HG03196 (cell line): ENCODE measurements around the gene IGFBP3.

ENCODE experiments used
- ATAC-seq: cut with Tn5 transposase; IDR thresholded peaks from one replicate; pipeline ENCODE4 v1.9.1; 2021; ENCODE audit not compliant: unreplicated experiment

The IGFBP3 gene

DNA sequence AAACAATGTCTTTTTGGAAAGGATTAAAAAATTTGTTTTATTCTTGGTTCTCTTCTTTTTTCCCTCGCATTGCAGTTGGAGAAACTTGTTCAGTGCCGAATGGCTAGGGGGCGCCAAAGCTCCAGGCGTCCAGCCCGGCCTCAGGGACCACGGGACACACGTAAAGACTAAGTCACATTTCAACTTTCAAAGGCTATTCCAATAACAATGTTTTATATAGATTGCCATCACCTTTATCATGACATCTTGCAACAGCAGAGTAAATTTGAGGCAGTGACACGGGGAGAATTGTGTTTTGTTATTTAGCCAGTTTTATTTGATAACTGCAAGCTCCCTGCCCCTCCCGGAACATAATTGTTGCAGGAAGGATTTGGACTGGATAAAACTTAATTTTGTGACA is 2.2 kb upstream of the IGFBP3 start:
- ATAC-seq: no peak

DNA sequence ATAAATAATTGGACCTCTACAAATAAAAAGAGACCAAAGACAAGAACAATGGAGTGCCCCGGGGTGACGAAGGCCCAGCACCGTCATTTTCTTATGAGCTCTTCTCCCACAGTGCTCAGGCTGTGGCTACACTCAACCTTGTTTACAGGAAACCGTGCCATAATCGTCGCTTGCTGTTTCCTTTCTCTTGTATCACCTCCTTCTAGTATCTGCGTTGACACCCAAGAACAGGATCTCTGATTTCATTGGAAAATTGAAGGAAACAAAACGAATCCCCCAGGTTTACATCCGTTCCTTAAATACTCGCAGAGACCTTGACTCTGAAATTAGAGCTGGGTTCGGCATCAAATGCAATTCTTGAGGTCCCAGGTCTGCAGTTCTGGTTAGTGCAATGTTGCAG is 1.7 kb upstream of the IGFBP3 start:
- ATAC-seq: no peak

GRCh38 chr7:45921699-45922519 is 837 bp upstream of the IGFBP3 start:
- no peak for ATAC-seq

DNA sequence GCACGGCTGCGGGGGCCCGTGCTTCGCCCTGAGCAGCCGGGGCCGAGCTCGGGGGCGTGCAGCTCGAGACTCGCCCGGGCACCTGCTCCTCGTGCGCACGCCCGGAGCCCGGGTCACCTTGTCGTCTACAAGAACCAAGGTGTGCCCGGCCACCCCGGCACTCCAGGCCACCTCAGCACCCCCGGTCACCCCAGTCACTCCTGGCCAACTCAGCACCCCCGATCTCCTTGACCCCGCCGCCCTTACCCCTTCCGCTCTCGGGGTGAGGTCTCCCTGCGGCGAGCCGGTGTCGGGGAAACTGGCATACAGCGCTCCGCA is 268 bp upstream of the IGFBP3 start:
- no peak for ATAC-seq

DNA sequence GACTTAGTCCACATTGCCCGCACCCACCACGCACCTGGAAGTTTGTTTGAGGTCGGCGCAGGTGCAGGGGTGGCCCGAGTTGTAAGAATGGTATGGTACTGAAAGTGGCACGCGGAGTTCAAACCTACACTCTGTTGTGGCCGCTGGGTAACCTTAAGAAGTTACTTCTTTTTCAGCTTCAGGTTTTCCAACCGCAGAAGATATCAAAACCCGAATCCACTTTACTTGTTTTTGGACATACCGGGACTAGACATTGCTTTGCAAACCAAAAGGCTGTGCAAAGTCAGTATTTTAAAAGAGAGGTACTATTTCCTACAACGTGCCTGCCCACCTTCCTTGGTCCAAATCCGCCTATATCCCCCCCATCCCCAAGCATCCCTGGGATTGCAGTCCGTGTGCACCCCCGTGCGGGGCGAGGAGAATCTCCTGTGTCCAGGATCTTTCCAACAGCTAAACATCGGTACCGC is 1.0 kb downstream of the IGFBP3 start:
- no peak for ATAC-seq

DNA sequence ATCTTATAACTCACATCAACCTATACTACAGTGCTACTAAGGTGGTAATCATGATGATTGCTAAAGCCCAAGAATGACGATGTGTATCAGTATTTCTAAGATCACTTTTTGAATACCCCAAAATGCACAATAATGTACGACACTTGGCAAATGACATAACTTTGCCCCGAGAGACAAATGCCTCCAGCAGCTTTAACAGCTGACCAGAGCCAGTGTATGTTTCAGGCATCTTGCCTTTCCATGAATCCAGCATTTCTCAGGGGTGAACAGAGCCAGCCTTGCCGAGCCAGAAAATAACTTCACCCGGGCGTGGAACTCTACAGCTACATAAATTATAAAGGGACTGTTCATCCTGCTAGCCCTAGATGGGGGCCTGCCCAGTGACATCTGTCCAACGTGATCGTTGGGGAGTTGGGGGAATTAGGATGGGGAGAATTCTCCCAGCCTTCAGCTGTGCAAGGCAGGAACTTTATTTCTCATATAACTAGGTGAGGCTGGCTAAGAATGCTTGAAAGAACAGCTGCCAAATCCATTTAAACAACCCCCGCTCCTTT is 1.8 kb downstream of the IGFBP3 start:
- ATAC-seq: no peak

DNA sequence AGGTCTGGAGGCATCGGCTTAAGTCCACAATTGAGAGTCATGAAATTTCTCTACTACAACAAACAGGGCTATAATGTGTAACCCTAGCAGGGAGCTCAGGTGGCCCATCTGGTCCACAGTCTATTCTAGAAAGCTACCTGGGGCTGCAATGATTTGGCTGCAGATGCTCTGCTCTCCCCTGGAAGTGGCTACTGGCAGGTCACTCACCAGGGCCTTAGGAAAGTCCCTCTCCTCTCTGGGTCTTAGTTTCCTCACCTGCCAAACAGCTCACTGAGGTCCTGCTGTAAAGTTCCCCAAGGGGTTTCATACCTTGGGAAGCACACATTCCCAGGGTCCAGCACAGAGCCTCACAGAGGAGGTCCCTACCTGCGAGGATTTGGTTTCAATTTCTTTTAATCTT is 2.5 kb downstream of the IGFBP3 start:
- ATAC-seq: no peak

DNA sequence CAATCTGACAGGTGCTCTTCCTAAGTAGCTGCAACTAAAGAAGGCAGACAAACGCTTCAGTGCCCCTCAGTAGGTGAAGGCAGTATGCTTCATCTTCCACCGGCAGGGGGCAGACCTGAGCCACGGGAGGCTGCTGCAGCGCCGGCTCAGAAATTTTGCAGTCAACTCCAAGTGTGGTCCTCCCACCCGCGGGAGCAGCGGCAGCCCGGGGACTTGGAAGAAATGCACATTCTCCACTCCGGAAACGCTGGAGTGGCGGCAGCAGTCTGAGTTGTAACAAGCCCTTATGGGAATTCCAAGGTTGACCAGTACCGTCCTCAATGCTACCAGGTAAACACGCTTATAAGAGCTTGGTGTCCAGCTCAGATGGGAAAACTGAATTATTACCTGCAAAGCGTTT is 3.4 kb downstream of the IGFBP3 start:
- ATAC-seq: peak; percentile 69

GRCh38 chr7:45917064-45917463 is 4.0 kb downstream of the IGFBP3 start:
- no peak for ATAC-seq

DNA sequence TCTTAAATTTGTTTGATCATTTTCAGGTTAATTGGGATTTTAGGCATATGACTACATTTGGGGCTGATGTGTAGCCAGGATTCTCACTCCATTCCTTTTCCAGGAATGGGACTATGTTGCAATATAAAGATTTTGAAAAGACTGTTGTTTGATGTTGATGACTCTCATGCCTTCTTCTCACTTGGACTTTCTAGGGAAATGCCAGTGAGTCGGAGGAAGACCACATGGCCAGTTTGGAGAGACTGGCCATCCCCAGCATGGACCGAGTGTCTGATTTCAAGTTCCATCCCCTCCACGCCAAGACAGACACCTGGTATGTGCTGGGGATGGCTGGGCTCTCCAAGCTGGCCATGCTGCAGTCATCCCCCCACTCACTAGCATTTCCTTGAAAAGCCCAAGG is 5.5 kb downstream of the IGFBP3 start:
- no peak for ATAC-seq

GRCh38 chr7:45914911-45915310 is 6.2 kb downstream of the IGFBP3 start:
- no peak for ATAC-seq

GRCh38 chr7:45912972-45913371 is 8.1 kb downstream of the IGFBP3 start:
- no peak for ATAC-seq

- ATAC-seq: no peak
These were observed 9.8 kb downstream of the IGFBP3 start for GRCh38 chr7:45911311-45911710.

DNA sequence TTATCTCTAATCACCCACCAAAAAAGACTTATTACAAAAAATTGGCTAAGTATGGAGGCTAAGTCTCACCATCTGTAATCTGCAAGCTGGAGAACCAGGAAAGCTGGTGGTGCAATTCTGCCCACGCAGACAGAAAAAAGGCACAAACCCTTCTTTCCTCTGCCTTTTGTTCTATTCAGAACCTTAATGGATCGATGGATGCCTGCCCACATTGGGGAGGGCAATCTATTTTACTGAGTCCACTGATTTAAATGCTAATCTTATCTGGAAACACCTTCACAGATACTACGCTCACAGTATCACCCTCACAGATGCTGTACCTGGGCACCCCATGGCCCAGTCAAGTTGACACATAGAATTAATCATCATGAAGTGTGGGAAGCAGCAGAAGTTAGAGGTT is 10.2 kb downstream of the IGFBP3 start:
- ATAC-seq: no peak

DNA sequence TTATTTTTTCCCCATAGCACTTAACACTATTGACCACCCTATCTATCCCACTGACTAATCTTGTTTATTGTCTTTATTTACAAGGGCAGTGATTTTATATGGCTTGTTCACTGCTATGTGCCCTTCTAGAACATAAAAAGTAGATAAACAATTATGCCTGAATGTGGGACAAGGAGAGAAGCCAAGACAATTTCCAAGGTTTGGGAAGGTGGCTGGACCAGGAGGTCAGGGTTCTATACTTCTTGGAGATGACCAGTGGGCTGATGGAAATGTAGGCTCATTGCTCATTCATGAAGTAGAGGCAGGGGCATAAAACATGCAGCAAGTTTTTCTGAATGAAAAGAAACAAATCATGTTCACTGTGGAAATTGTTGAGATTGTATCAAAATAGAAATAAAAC is 11.5 kb downstream of the IGFBP3 start:
- ATAC-seq: no peak

DNA sequence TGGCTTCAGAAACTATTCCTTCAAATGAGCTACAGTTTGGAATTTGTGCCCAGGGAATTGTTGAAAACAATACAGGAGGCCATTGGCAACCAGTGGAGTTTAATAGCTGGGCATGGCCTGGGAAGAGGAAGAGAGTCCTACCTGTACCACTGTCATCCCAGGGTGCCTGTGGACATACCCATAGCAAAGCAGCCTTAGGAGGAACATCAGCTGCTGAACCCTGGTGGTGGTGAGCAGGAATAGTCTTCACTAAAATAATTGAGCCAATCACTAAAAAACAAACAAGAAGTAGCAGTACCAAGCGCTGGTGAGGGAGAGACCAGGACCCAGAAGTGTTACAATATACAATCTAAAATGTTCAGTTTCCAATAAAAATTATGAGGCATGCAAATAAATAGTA is 18.3 kb downstream of the IGFBP3 start:
- ATAC-seq: no peak

GRCh38 chr7:45901566-45901965 is 19.5 kb downstream of the IGFBP3 start:
- no peak for ATAC-seq

GRCh38 chr7:45898222-45898621 is 22.9 kb downstream of the IGFBP3 start:
- no peak for ATAC-seq

GRCh38 chr7:45897042-45897690 is 23.9 kb downstream of the IGFBP3 start:
- ATAC-seq: no peak

GRCh38 chr7:45894665-45895062 is 26.4 kb downstream of the IGFBP3 start:
- ATAC-seq: no peak

- no peak for ATAC-seq
These were observed 26.9 kb downstream of the IGFBP3 start for GRCh38 chr7:45893996-45894664.
